Breast epithelium (tissue), 3 donors: ENCODE measurements around the gene WASHC4.

Experiments used
- CTCF ChIP-seq, 3 donors: fragments of 450-650 bp; IDR thresholded peaks; one replicate each; pipeline ENCODE4 v1.5.1; 2016 to 2017; ENCODE audit warnings: antibody characterized with exemption in 3 of 3, mild to moderate bottlenecking in 3 of 3, moderate library complexity in 3 of 3
- POLR2A ChIP-seq: fragments of 450-650 bp; IDR thresholded peaks from one replicate; pipeline ENCODE4 v1.6.1; 2016; ENCODE audit warnings: antibody characterized with exemption, mild to moderate bottlenecking, moderate library complexity
- POLR2AphosphoS5 ChIP-seq, 3 donors: sonication (generic); formaldehyde crosslinking; IDR thresholded peaks; one replicate each; pipeline ENCODE4 v1.6.1; 2017; ENCODE audit warnings: antibody characterized with exemption in 3 of 3

- TF ChIP-seq CTCF (IDR thresholded peaks at IDR 0.05) (no peak), POLR2A (no peak), POLR2AphosphoS5 (IDR thresholded peaks at IDR 0.05) (no peak)
These were observed 22.0 kb upstream of the WASHC4 start for GRCh38 chr12:105085501-105085900.
